Activated T-cell treated with anti-CD3 and anti-CD28 coated beads for 24 hours (primary cell): ENCODE results near the gene XKR8.

Experiments
- DNase-seq: peaks from one replicate; pipeline ENCODE4 v3.0.0-alpha.2; 2020; ENCODE audit warnings: low read depth

The XKR8 gene

DNA sequence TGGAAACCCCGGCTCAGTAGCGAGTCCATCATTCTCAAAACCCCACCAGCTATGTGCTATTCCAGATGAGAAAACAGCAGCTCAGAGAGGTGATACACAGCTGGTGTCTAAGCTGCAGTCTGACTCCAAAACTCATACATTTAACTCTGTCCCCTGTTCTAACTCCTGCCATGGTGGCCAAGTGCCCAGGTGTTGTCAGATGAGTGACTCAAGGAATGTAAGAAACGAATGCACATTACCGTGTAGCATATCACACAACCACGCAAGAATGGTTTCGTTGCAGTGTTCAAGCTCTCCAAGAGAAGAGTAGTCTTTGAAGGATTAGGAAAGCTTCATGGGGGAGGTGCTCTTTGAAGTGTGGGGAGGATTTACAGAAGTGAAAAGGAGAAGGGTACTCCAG, 4.7 kb upstream of the XKR8 start:
- DNase-seq, result no peak

DNA sequence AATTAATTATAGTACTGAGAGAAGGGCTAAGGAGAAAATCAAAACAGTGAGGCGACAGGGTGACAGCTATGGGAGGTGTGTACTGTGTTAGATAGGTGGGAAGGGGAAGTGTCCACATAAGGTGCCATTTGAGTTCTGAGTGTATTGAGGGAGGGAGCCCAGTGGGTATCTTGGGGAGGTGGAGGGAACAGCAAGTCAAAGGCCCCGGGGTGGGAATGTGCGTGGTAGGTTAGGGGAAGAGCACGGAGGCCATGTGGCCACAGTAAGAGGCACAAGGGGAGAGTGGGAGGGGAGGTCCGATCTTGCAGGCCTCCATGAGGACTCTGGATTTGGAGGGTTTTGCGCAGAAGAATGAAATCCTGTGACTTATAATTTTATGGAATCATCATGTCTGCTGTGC, 3.0 kb upstream of the XKR8 start:
- DNase-seq, result no peak

DNA sequence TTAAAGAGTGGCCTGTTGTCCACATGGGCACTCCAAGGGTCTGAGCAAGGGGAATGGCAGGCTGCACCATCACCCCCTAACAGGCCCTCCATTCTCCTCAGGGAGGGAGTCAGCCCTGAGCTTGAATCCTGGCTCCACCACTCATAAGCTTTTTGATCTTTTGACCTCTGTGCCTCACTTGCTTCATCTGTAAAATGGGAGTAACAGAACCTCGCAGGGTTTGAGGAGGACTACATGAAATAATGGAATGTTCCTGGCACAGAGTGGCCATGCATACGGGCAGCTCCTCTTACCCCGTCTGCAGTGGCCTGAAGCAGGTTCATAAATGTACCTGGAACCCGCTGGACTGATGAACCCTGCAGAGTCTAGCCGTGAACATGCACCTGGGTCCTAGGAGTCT, 2.1 kb upstream of the XKR8 start:
- no peak for DNase-seq

DNA sequence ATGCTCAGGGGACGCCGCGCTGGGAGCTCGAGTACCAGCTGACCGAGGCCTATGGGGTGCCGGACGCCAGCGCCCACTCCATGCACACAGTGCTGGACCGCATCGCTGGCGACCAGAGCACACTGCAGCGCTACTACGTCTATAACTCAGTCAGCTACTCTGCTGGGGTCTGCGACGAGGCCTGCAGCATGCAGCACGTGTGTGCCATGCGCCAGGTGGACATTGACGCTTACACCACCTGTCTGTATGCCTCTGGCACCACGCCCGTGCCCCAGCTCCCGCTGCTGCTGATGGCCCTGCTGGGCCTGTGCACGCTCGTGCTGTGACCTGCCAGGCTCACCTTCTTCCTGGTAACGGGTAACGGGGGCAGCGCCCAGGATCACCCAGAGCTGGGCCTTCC, 1.3 kb upstream of the XKR8 start:
- DNase-seq, result no peak

DNA sequence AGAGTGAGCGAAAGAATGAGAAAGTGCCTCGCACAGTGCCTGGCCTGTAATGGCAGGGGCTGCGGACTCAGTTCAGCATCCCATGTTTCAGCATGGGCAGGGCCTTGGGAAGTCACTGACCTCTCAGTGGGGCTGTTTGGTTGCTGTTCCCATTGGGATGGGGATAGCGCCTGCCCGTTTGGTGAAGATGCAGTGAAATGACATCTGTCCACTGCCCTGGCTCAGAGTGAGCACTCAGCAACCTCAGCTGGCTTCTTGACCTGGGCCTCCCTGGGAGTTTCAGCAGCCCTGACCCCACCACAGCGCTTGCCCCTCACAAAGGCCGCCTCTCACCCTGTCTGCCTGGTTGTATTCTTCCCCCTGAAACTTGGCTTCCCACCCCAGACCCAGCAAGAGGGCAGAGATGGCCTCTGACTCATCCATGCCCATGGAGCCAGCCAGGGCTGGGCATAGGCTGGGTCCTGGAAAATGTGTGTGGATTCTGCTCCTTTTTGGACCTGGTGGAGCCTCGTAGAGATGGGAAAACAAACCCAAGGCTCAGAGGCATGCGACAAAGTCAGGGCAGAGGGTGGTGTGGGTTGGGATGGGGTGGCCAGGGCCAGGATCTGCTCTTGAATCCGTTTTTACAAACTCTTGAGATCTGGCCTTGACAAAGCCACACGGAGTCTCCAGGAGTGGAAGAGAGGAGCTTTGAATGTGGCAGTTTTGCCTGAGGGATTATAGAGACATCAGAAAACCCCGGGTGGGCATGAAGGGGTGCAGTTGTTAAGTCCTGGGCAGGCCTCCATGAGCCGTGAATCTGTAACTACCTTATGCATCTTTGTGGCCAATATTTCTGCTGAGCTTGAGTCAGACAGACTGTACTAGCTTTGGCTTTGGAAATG, 1.2 kb downstream of the XKR8 start:
- DNase-seq, result no peak

DNA sequence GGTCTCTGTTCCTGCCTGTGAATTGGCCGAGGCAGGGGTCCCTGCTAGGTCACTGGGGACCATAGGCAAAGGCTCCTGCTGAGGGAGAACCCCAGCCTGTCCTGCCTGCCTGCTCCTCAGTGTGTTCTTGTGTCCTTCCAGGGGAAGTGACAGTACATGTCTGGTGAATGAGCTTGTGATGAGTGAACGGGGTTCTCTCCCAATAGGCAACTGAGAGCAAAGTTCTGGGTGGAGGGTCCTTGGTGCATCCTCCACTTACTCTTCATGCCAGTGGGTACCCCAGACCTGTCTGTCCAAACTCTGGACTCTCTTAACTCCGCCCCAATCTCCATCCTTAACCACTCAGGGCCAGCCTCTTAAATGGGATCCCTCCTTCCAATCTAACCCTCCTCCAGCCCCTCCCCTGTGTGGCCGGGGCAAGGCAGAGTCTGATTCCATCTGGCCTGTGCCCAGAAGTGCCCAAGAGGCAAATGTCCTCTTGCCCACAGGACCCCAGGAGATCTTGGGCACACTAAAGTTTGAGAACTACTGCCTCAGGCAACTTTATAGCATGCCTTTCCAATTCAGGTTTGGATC, 2.0 kb downstream of the XKR8 start:
- DNase-seq, result no peak

DNA sequence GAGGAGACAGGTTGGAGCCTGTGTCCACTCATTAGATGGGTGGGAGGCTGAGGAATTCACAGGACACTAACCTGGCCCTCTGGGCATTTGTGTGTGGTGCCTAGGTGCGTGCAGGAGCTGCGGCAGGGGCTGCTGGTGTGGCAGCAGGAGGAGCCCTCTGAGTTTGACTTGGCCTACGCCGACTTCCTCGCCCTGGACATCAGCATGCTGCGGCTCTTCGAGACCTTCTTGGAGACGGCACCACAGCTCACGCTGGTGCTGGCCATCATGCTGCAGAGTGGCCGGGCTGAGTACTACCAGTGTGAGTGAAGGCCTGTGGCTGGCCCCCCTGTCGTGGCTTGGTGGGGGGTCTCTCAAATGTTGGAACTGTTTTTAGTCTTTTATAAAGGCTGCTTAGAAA, 3.6 kb downstream of the XKR8 start:
- DNase-seq, result no peak

DNA sequence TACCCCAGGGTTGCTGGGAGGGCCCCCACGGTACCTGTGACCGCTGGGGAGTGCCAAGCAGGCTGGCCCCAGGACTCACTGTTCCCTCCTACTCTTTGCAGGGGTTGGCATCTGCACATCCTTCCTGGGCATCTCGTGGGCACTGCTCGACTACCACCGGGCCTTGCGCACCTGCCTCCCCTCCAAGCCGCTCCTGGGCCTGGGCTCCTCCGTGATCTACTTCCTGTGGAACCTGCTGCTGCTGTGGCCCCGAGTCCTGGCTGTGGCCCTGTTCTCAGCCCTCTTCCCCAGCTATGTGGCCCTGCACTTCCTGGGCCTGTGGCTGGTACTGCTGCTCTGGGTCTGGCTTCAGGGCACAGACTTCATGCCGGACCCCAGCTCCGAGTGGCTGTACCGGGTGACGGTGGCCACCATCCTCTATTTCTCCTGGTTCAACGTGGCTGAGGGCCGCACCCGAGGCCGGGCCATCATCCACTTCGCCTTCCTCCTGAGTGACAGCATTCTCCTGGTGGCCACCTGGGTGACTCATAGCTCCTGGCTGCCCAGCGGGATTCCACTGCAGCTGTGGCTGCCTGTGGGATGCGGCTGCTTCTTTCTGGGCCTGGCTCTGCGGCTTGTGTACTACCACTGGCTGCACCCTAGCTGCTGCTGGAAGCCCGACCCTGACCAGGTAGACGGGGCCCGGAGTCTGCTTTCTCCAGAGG, 6.8 kb downstream of the XKR8 start:
- no peak for DNase-seq

DNA sequence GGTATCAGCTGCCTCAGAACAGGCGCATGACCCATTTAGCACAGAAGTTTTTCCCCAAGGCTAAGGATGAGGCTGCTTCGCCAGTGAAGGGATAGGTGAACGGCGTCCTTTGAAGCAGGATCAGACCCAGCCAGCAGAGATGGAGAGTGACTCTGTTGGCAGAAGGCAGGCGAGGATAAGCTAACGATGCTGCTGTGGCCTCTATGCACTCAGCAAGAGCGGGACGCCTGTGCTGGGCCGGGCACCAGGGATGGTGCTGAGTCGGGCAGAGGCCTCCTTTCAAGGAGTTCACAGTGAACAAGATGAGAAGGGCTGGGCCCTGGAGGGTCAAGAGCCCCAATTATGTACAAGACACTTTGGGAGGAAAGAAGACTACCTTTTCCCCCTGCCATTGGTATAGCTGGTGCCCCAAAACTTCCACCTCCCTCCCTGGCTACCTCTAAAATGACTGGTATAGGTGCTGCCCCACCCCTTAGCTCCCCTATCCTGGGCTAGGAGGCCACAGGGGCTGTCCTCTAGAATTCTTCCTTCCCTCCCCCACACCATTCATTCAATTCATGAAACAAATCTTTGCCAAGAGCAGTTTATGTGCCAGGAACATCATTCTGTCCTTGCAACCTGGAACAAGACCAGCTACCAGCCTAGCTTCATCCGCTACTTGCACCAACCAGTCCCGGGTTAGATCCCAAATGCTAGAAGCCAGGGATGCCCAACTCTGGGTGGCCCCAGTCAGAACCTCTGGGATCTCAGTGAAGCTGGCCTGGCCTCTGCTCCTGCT, 7.5 kb downstream of the XKR8 start:
- DNase-seq, result no peak

DNA sequence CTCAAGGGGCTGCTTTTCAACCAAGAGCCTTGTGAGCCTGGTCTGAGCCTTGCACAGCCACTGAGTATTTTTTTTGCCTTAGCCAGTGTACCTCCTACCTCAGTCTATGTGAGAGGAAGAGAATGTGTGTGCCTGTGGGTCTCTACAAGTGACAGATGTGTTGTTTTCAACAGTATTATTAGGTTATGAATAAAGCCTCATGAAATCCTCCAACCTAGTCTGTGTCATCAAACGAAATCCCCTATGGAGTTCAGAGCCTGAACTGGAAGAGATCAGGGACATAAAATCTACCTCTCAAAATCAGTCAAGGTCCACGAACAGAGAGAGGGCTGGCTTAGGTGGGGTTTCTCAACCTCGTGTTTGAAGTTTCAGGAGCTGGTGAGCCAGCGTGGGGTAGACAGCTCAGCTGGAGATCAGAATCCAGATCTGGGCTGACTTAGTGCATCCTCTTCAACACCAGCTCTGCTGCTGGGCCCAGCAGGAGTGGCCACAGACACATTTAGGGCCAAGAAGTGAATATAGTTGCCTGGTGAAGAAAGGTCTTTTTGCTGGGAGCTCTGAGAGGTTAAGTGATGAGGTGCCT, 8.2 kb downstream of the XKR8 start:
- DNase-seq, result no peak

DNA sequence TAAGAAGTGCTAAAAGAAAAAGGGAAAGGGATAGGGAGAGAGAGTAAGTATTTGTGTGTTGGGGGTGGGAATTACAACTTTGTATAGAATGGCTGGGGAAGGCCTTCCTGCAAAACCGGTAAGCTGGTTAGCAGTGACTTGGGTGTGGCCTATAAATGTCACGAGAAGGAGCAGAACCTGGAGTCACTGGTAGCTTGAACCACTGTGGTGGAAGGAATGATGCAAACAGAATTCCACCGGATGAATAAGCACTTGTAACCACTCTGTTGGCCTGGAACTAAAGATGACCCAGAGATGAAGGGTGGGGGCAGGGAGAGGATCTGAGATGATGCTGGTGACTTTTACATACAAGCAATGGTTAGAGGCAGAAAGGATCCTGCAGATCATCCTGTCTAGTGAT, 8.9 kb downstream of the XKR8 start:
- DNase-seq, result no peak

DNA sequence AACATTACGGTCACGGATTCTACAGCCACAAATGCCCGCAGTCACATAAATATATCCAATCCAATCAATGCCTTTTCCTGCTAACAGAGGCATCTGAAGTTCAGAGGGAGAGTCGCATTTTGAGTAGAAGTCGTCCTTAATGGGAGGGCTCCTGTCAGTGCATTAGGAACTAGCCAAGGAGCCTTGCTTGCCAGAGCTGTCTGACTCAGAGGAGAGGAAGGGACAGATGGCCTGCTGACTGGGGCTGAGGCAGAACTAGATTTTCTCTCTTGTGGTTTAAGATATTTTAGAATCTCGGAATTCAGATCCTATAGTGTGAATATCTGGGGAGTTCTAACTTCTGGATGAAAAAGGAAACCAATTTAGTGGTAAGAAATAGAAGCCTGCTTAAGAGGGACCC, 10.6 kb downstream of the XKR8 start:
- DNase-seq, result no peak

DNA sequence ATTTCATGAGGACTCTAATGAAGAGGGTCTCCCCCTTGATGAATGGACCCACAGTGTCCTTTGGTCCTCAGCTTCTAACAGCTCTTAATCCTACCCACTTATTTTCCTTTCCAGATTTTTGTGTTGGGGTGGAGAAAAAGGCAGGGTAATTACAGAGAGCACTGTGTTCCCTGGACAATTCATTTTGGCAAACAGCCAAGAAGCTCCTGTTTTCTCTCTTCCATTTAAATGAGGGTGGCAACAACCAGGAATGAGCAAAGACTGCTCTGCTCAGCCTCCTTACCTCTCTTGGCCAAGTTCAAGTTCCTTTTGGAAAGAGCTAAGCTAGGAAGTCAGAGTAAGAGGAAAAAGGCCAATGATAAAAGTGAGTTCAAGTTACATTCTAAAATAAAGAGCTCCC, 11.9 kb downstream of the XKR8 start:
- DNase-seq, result no peak

DNA sequence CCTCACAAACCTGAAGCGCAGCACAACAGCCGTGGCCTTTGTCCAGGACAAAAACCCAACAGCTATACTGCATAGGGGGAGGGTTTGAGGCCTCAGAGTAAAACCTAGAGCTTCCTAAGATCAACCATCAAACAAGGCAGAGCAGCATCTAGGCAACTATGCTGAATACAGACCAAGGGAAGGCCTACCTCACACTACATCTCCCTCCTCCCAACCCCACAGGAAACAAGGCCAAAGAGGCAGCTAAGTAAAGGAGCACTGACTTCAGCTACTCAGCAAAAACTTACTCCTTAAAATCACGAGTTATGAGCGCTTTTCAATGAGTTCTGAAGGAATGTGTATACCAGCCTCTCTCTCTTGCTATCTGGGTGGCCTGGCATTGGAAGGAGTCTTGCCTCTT, 12.4 kb downstream of the XKR8 start:
- no peak for DNase-seq

DNA sequence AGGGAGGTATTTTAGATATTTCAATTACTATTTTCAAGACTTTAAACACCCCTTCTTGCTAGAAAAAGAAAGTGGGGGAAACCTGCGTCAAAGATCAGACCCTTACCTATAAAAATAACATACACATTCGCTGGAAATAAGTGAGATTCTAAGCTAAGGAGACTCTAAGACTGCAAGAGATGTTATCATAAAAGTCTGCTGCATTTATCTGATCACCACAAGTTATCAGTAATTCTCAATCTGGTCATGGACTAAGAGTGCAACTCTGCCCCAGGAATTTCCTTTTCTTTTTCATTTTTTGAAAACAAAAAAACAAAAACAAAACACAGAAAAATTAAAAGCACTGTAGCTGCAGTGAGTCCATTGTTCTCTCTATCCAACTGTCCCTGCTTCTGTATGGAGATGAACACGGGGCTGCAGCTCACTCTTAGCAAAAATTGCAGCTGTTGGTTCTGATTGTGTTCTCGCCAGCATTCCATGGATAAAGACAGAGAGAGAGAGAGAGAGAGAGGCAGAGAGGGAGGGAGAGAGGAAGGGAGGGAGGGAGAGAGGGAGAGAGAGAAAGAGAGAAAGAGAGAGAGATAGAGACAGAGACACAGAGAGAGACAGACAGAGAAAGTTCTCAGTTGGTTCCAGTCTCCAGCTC, 14.1 kb downstream of the XKR8 start:
- DNase-seq, result no peak

DNA sequence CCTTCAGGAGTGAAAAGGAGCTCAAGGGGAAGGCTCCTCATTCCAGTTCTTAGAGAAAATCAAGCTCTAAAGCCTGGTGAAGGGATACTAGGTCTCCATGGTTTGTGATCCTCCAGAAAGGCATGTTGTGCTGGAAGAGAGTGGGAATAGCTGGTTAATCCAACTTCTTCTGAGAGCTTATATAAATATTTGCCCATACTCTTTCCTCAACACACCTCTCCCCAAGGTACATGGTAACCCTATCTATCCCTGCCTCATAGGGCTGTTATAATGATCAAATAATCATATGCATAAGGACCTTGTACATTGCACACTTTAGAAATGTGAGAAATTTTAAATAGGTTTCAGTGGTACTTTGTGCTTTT, 14.6 kb downstream of the XKR8 start:
- DNase-seq, result no peak

DNA sequence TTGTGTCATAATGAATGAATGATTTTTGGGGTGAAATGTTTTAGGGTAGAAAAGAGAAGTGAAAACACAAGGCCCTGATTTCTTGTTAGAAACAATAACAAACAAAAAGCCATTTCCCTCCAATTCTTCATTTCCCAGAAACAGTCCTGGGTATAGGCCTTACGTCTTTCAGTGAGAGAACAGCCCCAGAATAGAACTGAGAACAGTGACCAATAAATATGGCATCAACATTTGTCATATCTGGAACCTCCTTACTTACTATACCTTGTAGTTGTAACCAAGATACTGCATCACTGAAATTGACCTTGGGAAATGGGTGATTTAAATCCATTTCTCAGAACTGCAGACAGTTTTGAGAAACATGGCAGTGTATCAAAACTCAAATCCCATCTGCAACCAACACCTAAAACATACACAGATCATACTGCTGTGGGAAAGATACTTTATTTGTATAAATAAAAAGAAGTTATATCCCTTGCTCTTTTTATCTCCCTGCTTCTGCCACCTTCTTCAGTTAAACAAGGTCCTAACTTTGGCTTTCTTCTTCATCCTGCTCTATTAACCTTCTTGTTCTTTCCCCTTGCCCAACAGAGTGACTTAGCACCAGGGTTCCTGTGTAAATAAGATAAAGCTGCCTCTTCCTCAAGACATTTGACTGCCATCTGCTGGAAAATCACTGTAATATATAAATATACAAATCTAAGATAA, 19.5 kb downstream of the XKR8 start:
- no peak for DNase-seq

DNA sequence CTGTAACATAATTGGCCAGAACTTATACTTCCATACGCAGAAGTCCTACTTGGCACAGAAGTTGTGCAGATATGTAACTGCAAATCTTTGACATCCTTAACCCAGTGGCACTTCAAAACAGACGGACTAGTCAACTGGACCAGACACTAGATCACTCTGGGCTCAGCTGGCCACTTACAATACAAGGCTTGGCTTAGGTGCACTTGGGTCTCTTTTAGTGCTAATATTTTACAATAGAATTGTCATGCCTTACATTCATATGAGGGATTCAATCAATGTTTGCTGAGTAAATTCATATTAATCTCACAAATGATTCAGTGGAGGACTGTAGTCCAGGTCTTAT, 20.1 kb downstream of the XKR8 start:
- no peak for DNase-seq

DNA sequence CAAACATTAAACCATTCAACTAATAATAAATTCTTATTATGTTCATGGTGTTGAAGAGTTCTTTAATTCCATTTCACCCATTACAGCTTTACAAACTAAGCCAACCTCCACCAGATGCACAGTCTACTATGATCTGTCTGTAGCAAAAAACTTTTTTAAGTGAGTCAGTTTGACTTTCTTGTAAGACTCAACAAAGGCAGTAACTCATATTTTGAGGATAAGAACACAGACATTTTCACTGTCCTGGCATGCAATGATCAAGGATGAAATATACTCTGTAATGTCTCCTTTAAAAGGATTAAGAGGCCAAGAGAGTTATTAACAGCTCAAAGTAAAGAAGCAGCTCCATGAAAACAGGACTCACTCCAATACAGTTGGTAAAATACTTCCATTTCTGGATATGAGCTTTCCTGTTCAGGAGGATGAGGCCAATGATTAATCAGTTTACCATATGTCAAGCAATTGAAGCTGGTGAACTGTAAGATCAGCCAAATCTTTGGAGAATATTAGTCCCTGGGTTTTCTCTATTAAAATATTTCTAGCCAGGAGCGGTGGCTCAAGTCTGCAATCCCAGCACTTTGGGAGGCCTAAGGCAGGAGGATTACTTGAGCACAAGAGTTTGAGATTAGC, 20.6 kb downstream of the XKR8 start:
- no peak for DNase-seq

DNA sequence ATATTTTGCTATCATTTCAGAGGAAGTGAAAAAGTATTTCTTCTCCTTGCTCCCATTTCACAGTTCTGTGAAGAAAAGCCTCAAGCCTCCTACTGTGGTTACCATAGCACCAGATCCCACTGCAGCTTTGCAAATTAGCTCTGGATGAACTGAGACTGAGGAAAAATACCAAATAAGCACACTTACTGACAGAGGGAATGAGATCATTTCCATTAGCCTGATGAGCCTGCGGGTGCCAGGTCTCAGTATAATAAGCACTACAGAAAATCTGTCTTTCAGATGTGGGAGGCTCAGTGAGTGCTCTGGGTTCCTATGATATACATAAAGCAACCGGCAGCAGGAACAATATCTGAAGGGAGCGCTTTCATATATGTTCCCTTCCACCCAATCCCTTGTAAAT, 21.4 kb downstream of the XKR8 start:
- DNase-seq, result no peak
